OCI-LY3 (cell line): Measurements from ENCODE around the gene PIK3AP1.

Experiments used
- EZH2phosphoT487 ChIP-seq: fragments of 200-600 bp; shearing (Covaris generic); IDR thresholded peaks from 2 replicates; pipeline ENCODE4 v1.6.1; 2018; ENCODE audit warnings: antibody characterized with exemption, mixed run types, low read depth
- TF ChIP-seq, protein P1 (sequence below): fragments of 200-600, 300-600 bp; sonication (generic); IDR thresholded peaks from 2 replicates; pipeline ENCODE4 v1.5.1; 2014; ENCODE audit warnings: antibody characterized with exemption, low read length, low read depth

DNA sequence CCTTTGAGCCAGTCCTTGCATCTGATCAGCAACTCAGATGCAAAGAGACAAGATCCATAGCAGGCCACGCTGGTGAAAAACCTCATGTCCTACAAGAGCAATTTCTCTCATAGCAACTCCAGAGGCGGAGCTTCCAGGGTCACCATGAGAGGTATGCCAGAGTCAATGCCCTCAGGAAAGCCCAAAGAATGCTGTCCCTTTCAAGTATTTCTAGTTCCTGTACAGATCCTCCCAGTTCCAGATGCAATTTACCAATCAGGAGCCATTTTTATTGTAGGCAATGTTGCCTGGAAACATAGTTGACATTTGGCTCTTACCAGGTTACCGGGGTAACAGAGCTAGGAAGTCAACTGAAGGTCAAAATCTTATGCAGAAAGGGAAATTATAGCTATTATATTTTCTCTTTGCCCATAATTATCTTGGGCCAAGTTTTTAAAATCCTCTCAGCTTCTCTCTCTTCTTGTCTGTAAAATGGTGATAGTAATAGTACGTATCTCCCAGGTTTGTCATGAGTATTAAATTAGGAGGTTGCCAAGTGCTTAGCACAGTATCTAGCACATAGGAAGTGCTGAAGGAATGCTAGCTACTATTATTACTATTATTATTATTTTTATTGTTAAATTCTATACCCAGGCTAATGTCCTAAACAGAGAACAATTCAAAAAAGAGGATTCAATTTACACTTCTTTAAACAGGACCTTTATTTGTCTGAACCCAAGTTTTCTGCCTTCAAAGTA lies 87.2 kb downstream of the PIK3AP1 start:
- TF ChIP-seq, protein P1, sequence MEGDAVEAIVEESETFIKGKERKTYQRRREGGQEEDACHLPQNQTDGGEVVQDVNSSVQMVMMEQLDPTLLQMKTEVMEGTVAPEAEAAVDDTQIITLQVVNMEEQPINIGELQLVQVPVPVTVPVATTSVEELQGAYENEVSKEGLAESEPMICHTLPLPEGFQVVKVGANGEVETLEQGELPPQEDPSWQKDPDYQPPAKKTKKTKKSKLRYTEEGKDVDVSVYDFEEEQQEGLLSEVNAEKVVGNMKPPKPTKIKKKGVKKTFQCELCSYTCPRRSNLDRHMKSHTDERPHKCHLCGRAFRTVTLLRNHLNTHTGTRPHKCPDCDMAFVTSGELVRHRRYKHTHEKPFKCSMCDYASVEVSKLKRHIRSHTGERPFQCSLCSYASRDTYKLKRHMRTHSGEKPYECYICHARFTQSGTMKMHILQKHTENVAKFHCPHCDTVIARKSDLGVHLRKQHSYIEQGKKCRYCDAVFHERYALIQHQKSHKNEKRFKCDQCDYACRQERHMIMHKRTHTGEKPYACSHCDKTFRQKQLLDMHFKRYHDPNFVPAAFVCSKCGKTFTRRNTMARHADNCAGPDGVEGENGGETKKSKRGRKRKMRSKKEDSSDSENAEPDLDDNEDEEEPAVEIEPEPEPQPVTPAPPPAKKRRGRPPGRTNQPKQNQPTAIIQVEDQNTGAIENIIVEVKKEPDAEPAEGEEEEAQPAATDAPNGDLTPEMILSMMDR = no peak
- TF ChIP-seq EZH2phosphoT487 = no peak
